Fibroblast of mammary gland (primary cell): ENCODE data around the gene COA5.

ENCODE experiments used
- DNase-seq: peaks from one replicate; pipeline ENCODE4 v3.0.0-alpha.2; 2010; ENCODE audit warnings: low read depth
- H3K4me3 ChIP-seq: 2 replicates; pipeline ENCODE4 v1.5.1; 2011; ENCODE audit warnings: low read depth, mild to moderate bottlenecking, low read length, moderate library complexity; ENCODE audit not compliant: control insufficient read depth
- TF ChIP-seq, protein P1 (sequence below): conservative IDR thresholded peaks from 2 replicates; pipeline ENCODE4 v1.5.1; 2011; ENCODE audit warnings: low read depth, low read length, inconsistent platforms; ENCODE audit not compliant: control insufficient read depth, insufficient read depth

Gene COA5

DNA sequence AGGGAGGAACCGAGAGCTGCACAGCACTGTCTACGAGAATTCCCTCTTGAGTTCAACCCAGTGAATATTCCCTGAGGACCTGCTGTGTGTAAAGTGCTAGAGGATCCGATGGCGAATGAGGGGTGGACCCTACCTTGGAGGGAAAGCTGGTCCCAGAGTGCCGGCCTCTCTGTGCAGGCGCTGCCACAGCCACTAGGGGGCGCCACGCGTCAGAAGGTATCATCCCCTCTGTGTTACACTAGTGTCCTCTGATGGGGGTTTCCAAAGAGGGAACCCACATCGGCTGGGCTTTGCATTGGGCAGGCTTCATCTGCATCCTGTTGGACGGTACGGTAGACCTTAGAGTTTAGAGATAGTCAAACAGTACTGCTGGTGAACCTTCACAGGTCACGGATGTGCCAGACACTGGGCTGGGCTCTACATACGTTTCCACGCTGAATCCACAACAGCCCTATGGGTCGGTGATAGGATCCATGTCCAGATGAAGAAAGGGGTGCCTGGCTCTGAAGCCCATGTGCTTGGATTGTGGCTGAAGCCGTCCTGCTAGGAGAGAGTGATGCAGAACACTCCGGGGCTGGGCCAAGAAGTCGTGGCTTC is 39.0 kb downstream of the COA5 start:
- peak; percentile 23 for DNase-seq
- TF ChIP-seq, protein P1, sequence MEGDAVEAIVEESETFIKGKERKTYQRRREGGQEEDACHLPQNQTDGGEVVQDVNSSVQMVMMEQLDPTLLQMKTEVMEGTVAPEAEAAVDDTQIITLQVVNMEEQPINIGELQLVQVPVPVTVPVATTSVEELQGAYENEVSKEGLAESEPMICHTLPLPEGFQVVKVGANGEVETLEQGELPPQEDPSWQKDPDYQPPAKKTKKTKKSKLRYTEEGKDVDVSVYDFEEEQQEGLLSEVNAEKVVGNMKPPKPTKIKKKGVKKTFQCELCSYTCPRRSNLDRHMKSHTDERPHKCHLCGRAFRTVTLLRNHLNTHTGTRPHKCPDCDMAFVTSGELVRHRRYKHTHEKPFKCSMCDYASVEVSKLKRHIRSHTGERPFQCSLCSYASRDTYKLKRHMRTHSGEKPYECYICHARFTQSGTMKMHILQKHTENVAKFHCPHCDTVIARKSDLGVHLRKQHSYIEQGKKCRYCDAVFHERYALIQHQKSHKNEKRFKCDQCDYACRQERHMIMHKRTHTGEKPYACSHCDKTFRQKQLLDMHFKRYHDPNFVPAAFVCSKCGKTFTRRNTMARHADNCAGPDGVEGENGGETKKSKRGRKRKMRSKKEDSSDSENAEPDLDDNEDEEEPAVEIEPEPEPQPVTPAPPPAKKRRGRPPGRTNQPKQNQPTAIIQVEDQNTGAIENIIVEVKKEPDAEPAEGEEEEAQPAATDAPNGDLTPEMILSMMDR = peak; percentile 76
- no peak overlapping the region for H3K4me3 ChIP-seq

DNA sequence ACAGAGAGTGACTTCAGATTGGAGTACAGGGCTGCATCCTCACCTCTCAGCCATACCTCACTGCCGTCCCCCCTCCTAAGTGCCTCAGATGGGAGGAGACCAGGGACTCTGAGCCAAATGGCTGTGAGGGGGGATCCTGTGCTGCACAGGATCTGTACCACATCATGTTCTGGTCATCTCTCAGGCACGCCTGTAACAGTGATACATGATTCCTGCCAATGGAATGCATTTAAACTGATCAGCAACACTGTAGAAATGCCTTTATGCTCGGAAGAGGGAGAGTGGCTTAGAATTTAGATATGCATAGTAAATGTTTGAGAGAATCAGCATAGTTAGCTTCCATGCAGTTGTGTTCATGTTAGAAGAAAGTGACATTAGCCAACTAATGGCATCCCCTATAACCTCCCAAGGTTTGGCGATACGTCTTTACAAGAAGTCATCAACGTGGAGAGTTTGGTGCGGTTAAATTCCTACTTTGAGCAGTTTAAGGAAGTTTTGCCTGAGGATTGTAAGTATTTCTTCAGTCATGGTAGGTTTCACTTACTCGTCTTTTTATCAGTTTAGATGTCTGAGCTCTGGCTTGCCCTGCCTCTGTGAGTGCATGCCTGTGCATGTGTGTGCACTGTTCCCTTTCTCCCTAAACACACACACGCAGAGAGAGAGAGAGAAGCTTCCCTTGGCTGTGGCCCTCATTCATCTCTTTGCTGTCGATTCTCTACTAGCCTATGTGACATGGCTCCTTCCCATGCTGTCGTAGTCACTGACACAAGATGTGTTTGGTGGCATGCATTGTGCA is 40.0 kb downstream of the COA5 start:
- TF ChIP-seq, protein P1 = no peak
- DNase-seq = peak; percentile 18
- no peak overlapping the region for H3K4me3 ChIP-seq

DNA sequence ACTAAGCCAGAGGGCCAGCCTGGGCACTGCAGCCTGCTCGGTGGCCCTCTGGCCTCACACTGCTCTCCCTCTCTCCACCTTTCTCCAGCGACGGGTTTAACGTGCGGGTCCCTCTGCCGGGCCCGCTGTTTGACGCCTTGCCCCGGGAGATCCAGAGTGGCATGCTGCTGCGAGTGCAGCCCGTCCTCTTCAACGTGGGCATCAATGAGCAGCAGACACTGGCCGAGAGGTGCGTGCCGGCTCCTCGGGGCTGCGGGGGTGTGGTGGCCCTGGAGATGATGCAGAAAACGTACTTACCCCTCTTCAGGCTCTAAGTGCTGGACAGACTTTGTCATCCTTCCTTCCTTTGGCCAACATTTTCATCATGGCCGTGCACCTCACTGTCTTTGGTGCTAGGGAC is 42.4 kb downstream of the COA5 start:
- no peak for DNase-seq
- TF ChIP-seq, protein P1 = no peak

DNA sequence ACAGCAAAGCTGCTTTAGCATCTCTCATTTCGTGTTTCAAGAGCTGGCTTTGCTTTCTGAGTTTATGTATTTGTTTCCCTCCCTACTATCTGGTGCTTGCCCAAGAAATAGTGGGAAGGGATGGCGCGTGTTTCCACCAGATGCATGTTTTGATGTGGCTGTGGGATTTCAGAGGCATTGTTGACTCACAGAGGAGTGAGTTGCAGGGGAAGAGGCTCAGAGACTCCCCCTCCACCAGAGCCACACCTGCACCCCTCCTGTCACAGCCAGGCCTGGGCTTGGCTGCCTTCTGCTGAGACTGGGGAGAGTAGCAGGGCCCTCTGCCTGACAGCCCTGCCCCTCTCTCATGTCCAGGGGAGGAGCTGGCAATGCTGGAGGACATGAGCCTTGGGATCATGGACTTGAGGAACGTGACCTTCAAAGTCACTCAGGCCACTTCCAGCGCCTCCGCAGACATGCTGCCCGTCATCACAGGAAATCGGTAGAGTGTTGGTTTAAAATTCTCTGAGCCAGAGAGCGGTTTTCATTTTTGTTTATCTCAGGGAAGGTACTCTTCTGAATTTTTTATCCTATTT is 42.9 kb downstream of the COA5 start:
- TF ChIP-seq, protein P1 = no peak
- no peak for DNase-seq
- no peak overlapping the region for H3K4me3 ChIP-seq

More for the DNA sequence above, 42.4 kb downstream of the COA5 start:
- H3K4me3 ChIP-seq = no peak overlapping the region

DNA sequence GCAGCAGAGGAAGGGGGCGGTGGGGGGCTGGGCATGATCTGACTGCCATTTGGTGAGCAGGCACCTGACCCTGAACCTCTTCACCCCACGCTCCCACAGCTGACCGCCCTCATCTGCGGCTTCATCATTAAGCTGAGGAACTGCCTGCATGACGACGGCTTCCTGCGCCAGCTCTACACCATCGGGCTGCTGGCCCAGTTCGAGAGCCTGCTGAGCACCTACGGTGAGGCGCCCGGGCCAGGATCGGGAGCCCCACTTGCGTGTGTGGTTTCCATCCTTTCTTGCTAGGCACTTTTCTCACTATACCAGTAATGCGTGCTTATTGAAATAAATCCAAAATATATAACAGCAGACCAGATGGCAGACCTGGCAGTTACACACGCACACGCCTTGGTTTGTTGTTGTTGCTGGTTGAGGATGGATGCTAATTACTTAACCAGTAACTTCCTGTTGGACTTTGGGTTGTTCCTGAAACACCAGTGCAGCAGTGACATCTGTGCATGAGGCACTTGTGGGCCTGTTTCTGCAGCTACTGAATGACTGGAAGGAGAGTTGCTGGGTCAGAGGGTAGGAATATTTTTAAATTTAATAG is 43.7 kb downstream of the COA5 start:
- no peak for DNase-seq
- TF ChIP-seq, protein P1 = no peak
- H3K4me3 ChIP-seq = no peak overlapping the region

DNA sequence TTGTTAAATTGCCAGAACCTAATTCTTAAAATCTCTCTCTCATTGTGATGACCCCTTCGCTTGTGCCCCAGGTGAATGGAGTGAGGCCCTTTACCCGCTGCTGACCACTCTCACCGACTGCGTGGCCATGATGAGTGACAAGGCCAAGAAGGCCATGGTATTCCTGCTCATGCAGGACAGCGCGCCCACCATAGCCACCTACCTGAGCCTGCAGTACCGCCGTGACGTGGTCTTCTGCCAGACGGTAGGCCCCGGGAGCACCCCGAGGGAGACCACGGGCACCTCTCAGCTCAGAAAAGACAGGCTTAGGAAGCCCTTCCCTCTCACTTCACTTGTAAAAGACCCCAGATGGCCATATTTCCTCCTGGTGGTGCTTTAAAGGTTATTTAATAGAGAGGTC is 44.9 kb downstream of the COA5 start:
- no peak for DNase-seq
- H3K4me3 ChIP-seq = no peak overlapping the region
- TF ChIP-seq, protein P1 = no peak
